22Rv1 (cell line): ENCODE results near the gene ARL17B.
A peak's percentile ranks its signal among the peaks of the same experiment; 100 is the strongest.
"Not testable (repeated sequence)": the region's sequence is repeated elsewhere in the genome, so short reads cannot be mapped to it uniquely, and the experiment has no call there.

Experiments used
- H3K27ac ChIP-seq: fragments of 450-650 bp; 2 replicates; pipeline ENCODE4 v1.5.1; 2017
- ZFX ChIP-seq: fragments of 450-650 bp; IDR thresholded peaks from 2 replicates; pipeline ENCODE4 v1.6.1; 2017; ENCODE audit warnings: antibody characterized with exemption, borderline replicate concordance
- TF ChIP-seq, protein P1 (sequence below): fragments of 450-650 bp; IDR thresholded peaks from 2 replicates; pipeline ENCODE4 v1.5.1; 2017; ENCODE audit warnings: mild to moderate bottlenecking

Gene ARL17B

GRCh38 chr17:46266656-46267544 lies 94.7 kb downstream of the ARL17B start:
- TF ChIP-seq, protein P1, sequence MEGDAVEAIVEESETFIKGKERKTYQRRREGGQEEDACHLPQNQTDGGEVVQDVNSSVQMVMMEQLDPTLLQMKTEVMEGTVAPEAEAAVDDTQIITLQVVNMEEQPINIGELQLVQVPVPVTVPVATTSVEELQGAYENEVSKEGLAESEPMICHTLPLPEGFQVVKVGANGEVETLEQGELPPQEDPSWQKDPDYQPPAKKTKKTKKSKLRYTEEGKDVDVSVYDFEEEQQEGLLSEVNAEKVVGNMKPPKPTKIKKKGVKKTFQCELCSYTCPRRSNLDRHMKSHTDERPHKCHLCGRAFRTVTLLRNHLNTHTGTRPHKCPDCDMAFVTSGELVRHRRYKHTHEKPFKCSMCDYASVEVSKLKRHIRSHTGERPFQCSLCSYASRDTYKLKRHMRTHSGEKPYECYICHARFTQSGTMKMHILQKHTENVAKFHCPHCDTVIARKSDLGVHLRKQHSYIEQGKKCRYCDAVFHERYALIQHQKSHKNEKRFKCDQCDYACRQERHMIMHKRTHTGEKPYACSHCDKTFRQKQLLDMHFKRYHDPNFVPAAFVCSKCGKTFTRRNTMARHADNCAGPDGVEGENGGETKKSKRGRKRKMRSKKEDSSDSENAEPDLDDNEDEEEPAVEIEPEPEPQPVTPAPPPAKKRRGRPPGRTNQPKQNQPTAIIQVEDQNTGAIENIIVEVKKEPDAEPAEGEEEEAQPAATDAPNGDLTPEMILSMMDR: no peak; the same call in 1 of the 2 replicates
- TF ChIP-seq ZFX: no peak
- H3K27ac ChIP-seq: peak overlapping the region; percentile 84

DNA sequence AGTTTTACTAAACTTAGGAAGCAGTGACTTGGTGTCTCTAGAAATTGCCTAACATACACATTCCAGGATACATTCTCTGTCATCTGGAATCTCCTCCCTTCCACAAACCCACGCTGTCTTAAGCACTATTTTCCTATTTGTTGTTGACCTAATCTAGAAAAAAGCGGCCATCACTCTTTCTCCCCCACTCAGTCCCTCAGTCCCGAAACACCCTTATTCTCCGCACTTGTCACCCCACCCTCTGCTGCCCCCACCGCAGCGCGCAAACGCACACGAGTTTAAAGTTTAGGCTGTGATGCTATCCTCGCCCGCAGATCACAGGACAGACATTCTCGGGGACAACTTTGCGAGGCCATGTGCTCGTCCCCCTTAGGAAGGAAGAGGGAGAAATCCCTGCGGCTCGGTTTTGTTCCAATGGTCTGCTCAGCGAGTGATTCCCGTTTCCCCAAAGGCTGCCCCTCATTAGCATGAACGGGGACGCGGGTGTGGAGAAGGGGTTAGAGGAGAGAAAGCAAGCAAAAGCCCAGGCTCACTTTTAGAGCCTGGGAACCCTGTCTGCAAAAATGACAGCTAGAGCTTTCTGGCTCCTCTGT lies 95.4 kb downstream of the ARL17B start:
- H3K27ac ChIP-seq: peak overlapping the region; percentile 84

- TF ChIP-seq, protein P1: no peak
- no peak for TF ChIP-seq ZFX
- no peak overlapping the region for H3K27ac ChIP-seq
Measured at GRCh38 chr17:46264456-46265198, 96.9 kb downstream of the ARL17B start.

GRCh38 chr17:46262271-46262670 lies 99.3 kb downstream of the ARL17B start:
- H3K27ac ChIP-seq: no peak overlapping the region
- no peak for TF ChIP-seq ZFX
- TF ChIP-seq, protein P1: no peak

GRCh38 chr17:46259845-46260661 lies 101.5 kb downstream of the ARL17B start:
- TF ChIP-seq, protein P1: peak; percentile 26; the same call in 1 of the 2 replicates
- peak overlapping the region; percentile 32; the same call in 1 of the 2 replicates for H3K27ac ChIP-seq

GRCh38 chr17:46256369-46256768 lies 105.2 kb downstream of the ARL17B start:
- not testable (repeated sequence) for H3K27ac ChIP-seq

GRCh38 chr17:46254215-46254614 lies 107.4 kb downstream of the ARL17B start:
- not testable (repeated sequence) for H3K27ac ChIP-seq

GRCh38 chr17:46253722-46254121 lies 107.8 kb downstream of the ARL17B start:
- TF ChIP-seq, protein P1: peak; percentile 60
- not testable (repeated sequence) for H3K27ac ChIP-seq

DNA sequence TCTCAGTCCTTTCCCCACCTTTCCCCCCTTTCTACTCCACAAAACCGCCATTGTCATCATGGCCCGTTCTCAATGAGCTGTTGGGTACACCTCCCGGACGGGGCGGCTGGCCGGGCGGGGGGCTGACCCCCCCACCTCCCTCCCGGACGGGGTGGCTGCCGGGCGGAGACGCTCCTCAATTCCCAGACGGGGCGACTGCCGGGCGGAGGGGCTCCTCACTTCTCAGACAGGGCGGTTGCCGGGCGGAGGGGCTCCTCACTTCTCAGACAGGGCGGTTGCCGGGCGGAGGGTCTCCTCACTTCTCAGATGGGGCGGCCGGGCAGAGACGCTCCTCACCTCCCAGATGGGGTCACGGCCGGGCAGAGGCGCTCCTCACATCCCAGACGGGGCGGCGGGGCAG lies 108.8 kb downstream of the ARL17B start:
- not testable (repeated sequence) for H3K27ac ChIP-seq

GRCh38 chr17:46249153-46249552 lies 112.4 kb downstream of the ARL17B start:
- H3K27ac ChIP-seq: not testable (repeated sequence)

- not testable (repeated sequence) for H3K27ac ChIP-seq
Measured at GRCh38 chr17:46244949-46245768, 116.4 kb downstream of the ARL17B start.

- H3K27ac ChIP-seq: not testable (repeated sequence)
Measured at GRCh38 chr17:46244339-46244913, 117.1 kb downstream of the ARL17B start.
